CD4-positive, alpha-beta T cell treated with Interleukin-21 for 1 hour (primary cell): ENCODE data around the gene SLC6A11.

Experiments
- DNase-seq: peaks from one replicate; pipeline ENCODE4 v3.0.0-alpha.2; 2020

The SLC6A11 gene

DNA sequence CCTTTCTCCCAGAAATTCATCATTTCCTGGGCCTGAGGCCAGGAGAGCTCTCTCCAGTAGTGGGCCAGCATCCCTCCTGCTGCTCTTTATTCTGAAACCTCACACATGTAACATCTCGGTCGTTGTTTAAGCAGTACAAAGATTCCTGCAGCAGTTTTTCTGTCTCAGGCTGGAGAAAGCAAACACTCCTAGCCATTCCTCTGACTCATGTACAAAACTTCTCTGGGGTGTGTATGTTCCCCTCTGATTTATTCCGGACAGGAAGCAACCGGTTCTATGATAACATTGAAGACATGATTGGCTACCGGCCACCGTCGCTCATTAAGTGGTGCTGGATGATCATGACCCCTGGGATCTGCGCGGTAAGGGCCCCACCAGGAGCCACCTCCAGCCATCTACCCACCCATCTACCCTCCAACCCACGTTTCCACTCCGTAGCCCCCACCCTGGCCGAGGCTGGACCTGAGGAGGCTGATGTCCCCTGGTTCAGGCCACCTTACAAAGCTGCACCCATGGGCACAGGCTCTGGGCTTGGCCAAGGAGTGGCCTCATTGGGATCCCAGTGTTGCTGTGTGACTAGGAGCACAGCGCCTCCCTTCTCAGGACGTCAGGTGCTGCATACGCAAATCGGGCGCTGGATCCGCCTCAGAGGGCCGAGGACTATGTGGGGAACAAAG lies 117.9 kb downstream of the SLC6A11 start:
- no peak for DNase-seq

DNA sequence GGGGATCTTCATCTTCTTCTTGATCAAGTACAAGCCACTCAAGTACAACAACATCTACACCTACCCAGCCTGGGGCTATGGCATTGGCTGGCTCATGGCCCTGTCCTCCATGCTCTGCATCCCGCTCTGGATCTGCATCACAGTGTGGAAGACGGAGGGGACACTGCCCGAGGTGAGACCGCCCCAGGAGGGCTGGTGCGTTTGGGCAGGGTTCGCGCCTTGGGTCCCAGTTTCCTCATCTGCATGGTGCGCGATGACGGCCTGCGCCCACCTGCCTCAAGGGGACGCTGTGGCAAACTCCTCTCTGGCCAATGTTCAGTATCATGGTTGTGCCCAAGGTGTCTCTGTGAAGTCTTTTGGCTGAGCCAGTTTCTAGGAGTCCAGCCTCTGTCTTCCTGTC lies 119.0 kb downstream of the SLC6A11 start:
- no peak for DNase-seq

DNA sequence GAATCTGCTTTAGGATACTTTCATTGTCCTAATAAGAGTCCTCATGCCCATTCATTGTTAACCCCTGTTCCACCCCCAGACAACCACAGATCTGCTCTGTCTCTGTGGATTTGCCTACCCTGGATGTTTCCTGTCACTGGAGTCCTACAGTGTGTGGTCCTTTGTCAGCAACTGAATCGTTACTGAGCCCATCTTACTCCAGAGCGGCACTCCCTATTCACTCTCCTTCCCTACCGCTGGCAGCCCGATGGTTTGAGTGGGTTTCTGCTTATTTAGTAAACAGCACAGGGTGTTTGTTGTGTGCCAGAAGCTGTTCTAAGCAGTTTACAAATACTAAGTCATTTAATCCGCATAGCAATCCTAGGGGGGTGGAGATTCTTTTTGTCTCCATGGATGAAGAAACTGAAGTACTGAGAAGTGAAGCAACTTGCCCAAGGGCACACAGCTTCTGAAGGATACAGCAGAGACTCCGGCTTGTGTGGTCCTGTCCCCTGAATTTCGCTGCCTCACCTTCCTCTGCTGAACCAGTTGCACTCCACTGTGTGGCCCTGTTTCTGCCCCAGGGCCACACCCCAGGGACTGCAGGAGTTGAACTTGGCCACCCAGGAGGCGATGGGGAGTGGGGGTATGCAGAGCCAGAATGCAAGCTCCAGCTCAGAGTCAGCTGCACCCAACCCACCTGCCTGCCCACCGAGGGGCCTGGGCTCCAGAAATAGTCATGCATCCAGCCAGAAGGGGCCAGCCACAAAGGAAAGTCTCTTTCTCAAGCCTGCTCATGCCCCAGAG lies 120.0 kb downstream of the SLC6A11 start:
- DNase-seq: no peak

DNA sequence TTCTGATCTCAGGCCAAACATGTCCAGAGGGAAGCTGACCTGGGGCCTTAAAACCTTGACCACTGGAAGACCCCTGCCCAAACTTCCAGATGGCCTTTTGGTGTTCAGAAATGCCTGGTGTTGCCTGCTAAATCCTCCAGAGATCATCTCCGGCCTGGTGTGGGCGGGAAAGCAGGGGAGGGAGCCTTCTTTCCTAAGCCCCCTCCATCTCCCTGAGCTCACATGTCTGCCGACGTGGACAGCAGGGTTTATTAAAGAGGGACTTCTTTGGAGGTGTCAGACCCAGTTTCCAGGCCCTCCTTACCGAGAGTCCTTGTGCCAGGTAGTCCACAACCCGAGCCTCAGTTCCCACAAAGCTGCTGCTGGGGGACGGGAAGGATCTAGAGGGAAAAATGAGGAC lies 120.7 kb downstream of the SLC6A11 start:
- DNase-seq: no peak

DNA sequence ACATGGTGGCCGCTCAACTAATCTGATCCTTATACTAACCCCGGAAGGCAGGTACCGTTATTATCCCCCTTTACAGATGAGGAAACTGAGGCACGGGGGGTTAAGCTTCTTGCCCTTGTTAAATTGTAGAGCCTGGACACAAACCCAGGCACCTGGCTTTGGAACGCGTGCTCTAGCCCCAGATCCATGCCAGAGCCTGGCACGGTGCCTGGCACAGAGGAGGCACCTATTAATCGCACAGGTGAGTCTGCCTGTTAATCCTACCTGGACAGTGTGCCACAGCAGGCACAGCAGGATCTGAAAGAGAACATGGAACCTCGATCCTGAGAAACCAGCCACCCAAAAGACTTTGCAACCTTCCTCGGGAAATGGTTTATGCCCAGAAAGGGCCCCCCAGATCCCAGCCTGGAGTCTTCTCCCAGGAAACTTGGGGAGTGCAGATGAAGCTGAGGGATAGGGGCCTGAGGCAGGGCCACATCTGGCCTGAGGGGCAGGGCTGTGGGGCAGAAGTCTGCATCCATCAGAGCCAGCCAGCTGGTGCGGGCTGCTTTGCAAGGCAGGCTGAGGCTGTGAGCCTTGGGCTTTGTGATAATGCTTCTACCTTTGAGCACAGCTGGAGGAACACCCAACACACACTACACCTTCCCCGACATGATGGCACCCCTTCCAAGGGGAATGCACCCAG lies 121.3 kb downstream of the SLC6A11 start:
- DNase-seq: no peak

DNA sequence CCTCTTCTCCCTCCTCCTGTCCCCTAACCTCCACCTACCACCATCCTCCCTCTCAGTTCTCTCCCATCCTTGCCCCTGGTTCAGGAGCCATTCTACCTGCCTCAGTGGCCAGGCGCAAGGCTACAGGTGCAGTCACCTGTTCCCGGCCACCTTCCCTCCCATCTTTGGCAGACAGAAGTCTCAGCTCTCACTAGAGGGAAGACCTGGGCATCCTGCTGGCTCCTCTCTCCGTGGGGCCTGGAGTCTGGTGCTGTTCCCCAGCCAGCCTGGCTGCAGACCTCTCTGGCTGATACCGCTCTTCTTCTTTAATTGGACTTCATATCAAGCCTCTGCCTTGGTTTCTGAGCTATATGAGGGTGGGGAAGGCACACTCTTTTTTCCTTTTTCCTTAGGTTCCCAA lies 123.5 kb downstream of the SLC6A11 start:
- no peak for DNase-seq

DNA sequence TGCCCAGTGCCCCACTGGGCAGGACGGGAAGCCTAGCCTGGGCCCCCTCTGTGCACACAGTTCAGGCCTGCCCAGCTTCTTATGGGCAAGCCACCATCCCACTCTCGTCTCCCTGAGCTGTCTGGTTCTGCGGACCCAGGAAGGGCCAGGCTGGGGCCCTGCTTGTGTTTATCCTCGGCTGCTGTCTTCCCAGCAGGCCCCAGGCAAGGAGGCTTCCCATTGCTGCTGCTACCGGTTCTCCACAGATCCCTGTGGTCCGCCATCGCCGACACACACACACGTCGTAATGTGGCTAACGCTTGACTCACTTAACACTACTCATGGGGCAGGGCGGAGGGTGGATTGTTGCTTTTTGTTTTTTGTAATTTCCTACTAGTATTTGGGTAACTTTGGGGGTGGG lies 124.1 kb downstream of the SLC6A11 start:
- DNase-seq: no peak

DNA sequence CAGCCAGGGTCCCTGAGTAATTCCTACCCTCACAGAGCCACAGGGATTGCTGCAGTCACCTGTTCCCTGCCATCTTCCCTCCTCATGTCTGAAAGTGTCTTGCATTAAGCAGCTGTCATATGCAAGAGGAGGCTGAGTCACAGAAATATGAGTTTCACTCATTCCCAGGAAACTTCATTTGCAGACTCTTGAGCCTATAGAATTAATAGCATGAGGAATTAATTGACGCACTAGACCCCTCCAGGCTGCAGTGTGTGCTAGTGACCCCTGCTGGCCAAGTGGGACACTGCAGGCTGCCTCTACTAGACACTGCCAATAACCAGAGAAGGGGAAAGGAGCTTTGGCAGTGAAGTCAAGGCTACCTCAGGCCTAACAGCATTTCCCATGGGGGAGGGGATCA lies 125.9 kb downstream of the SLC6A11 start:
- no peak for DNase-seq

DNA sequence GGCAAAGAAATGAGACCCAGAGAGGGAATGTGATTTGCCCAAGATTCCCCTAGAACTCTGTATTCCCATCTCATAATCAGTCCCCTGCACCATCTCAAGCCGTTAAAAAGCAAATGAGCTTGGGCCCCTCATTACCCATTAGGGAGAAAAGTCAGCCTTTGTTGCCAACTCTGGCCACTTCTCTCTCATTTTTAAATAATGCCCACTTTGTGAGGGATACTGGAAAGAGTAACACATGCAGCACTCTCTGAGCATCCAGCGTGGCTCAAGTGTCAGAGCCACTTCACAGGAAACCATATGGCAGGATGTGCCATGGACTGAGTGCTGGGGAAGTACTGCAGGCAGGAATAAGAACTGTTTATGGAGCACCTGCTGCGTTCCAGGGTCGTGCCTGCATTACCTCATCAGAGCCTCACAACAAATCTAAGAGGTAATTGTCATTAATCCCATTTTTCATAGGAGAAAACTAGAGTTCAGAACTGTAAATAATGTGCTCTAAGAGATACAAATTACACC lies 126.7 kb downstream of the SLC6A11 start:
- DNase-seq: no peak

DNA sequence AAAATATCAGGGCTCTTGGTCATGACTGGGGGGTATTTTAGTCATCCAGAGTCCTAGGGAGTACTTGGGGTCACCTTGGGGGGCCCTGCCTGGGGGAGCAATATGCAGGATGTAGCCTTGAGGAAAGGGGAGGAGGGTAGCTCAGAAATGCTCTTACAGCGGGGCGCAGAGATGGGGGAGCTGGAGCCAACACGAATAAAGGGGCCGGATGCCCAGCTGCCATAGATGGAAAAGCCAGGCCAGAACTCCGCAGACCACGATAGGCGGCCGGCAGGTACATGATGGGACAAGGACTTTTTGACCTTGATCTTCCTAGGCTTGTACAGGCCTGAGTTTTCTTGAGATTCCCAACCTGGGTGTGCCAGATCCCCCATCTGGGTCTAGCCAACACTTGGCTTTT lies 128.8 kb downstream of the SLC6A11 start:
- DNase-seq: no peak

DNA sequence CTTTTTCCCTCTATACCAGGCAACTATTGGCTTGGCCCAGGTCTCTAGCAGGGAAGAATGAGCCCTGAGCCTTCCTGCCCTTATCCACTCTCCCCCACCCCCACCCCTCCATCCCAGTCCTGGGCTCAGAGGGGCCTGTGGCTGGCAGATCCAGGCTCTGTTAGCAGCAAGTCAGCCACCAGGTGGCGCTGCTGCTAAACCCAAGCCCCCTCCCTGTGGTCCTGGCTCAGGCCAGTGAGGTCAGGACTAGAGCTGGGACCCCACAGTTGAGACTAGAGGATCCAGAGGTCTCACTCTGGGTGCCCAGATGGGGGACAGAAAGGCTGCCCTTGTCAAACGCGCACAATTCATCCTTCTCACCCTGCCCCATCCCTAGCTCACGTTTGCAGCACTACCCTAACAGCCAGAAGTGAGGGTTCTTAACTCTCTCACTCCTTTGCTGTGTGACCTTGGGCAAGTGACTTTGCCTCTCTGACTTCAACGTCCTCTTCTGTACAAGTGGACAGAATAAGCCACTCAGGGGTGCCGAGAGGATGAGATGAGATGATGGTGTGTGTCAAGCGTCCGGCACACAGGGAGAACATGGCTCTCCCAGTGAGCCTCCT lies 129.8 kb downstream of the SLC6A11 start:
- peak; percentile 20 for DNase-seq

DNA sequence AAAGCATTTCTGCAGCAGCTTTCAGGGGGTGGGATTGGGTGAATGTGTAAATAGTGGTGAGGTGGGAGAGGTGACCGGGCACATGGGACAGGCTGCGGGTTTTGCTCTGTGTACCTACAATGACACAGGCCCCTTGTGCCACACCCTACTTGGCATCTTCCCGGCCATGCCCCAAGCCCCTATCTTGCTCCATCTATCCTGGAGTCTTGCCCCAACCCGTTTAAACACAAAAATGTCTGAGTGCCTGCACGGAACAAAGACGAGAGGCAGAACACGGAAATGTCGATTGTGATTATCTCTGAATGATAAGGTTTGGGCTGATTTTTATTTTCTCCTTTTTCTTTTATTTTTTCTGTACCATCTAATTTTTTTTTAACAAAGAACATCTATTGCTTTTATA lies 130.5 kb downstream of the SLC6A11 start:
- no peak for DNase-seq

DNA sequence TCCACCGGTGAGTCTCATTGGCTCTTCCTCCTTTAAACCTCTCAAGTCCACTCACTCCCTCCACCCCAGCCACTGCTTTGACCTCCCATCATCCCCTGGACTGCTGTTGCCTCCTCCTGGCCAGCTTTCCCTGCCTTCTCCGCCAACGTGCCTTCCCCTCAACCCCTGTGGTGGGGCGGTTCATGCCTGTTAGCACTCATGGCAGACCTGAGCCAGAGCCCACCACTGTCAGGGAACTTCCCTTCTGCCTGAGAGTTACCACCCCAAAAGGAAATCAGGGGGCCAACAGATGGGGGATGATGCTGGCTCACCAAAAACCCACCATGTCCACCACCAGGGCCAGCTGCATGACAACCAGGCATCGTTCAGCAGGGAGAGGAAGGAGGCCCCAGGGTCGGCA lies 132.3 kb downstream of the SLC6A11 start:
- DNase-seq: no peak

DNA sequence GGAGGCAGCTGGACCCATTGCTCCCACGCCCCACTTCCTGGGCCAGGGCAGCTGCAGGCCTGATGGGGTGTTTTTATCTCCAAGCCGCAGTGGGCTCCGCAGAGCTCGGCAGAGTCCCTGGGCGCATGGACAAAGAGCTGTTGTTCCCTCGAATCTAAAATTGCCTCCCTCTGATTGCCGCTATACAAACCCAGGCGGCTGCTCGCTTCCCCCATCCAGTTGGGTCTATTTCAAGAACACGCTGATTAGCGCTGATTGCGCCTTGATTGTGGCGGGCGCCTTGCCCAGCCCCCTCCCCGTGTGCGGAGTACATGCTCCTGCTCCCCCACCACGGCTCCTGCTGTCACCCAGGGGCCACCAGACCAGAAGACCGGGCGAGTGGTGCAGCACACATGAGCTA lies 133.2 kb downstream of the SLC6A11 start:
- DNase-seq: no peak

DNA sequence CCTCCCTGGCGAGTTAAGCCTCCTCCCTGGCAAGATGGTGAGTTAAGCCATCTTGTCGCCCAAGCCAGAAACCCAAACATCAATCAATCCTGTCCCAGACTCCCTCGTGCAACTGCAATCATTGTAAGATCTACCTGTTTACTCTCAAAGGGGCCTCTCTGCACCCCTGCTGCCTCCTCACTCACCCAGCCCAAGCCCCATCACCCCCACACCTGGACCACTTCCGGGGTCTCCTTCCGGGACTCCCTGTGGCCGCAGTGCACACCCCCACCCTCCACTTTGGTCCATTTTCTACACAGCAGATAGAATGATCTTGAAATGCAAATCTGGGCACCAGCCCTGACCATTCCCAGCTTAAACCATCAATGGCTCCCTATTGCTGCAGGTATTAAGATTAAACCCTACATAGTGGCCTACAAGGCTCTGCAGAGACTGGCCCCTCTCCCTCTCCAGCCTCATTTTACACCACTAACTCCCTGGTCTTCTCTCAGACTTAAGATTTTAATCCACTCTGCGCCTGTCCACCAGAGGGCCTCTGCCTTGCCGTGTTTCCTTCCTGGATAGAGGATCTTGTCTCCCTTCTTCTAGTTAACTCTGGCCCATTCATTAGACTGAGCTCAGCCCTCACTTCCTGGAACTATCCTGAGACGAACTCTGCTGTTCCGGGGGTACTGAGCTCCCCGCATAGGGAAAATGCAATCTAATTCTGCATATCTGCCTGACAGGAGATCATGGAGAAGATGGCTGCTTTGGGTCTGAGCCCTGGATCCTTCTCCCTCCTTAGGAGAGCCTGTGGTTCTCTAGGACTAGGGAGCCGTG lies 134.7 kb downstream of the SLC6A11 start:
- no peak for DNase-seq

DNA sequence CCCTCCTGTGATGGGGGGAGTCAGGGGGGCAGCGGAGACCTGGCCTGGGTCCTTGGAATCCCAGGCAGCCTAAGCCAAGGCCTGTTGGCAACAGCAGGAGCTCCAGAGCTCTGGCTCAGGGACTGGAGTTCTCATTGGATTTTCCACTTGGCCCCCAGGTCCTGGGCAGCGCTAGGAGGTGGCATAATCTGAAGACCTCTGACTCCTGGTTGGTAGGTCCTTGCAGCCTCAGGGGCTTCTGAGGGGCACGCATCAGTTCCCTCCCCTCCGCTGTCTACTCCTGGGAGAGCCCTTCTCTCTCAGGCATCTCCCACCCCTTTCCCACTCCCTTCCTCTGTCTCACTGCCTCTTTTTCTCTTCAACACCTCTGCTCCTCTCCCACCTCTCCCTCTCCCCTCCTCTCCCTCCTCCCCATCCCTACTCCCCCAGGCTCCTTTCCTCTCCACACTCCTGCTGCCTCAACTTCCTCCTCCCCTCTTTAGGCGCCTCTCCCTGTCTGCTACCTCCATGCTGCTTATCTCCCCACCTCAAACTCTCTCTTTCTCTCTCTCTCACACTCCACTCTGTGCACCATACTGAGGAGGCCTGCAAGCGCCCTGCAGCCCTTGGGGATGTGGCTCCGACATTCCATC lies 135.4 kb downstream of the SLC6A11 start:
- no peak for DNase-seq

DNA sequence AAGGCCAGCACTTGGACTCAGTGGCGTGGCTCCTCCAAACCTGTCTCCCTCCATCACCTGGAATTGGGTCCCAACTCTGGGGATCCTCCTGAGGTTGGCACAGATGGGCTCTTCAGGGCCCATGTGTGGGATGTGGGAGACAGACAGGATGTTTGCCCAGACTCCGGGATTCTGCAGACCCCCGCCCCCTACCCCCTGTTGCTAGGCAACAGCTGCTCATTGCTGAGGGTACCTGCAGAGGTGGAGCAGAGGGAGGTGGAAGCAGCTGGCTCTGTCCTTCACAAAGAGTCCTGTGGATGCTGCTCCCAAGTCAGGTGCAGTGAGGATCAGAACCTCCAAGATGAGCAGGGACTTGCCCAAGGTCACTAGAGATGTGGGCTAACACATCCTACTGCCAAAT lies 136.5 kb downstream of the SLC6A11 start:
- DNase-seq: no peak

DNA sequence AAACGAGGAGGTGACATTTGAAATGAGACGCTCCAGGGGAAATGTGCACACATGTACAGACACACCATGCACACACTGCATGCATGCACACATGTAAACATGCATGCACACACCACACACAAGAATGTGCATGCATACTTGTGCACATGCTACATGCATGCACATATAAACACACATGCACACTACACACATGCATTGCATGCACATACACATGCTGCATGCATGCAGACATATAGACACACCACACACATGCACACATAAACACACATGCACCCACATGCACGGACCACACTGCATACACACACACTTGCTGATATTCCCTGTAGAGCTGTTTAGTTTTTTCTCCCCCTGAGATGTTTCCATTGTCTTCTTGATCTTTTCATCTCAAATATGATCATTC lies 138.7 kb downstream of the SLC6A11 start:
- no peak for DNase-seq

DNA sequence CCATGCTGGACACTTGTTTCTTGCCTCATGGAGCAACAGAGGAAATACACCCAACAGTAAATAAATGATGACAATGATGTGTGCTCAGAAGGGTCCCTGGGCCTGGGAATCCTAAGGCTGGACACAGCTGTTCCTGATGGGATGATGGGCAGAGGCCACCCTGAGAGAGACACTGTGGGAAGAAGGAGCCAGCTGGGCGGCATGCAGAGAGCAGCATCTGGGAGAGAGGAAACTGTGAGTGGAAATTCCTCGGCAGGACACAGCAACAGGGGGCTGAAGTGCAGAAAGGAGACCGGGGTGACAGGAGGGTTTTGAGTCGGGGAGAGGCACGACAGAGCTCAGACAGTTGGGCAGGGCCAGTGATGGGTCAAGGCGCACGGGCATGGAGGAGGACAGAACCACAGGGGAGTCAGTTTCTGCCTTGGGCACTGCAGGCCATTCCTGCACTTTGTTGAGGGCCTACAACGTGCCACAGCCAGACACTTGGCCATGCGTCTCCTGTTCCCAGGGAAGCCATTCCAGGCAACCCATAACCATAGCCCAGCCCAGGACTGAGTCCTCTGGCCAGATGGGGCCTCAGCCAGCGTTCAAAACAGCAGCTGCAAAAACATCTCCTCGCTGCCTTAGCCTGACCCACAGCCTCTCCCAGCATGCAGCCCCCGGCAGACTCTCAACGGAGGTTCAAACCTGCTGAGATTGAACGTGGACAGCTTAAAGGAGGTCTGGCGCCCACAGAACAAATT lies 139.9 kb downstream of the SLC6A11 start:
- no peak for DNase-seq

DNA sequence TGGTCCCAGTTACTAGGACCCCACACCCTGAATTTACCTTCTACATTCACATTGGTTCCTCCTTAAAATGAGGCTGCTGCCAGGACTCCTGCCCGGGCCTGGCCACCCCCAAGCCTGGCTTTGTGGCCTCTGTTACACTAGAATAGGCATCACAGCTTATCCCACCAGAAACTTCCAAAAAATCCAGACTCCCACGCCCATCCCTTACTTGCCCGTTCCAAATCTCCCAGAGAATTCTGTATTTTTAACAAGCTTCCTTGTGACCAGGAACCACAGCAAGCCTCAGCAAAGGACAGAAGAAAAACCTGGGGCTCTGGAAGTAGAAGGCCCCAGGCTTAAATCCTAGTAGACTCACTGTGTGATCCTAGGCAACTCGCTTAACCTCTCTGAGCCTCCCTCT lies 140.5 kb downstream of the SLC6A11 start:
- no peak for DNase-seq

DNA sequence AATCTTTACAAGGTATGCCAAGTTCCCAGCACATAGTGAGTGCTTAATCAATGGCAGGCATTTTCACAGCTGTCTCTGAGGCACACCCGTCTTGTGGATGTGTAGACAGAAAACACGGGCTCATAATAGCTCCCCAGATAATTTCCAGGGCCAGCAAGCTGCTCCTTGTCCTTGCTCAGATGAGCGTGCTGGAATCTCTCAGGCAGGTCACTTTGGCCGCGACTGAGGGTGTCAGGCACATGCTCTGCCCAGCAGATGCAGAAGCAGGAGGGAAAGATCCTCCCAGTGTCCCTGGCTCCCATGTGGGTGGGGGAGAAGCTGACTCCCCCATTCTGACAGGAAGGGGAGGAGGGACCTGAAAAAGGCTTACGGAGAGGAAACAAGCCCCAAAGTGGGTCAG lies 141.0 kb downstream of the SLC6A11 start:
- no peak for DNase-seq
